PC-3 (cell line): ENCODE data around the gene PRPF38B. TPM values are rescaled to one million over a fixed set of nuclear protein-coding genes. Genes with fewer than 3 reads are reported as not detected.

Source experiments
- ATAC-seq: fragments of 200-7000 bp; cut with Tn5 transposase; 2 replicates; pipeline ENCODE4 v1.9.1; 2020; ENCODE audit warnings: mild to moderate bottlenecking, moderate library complexity
- BruUV-seq: library from RNA; stranded (reverse); fragments of 400-500 nt; replicated peaks from 2 replicates; lab custom pipeline; 2021; lab: Mats Ljungman, UMichigan
- CTCF ChIA-PET: fragments of 300-600 bp; sonication (Branson Sonifier 250); formaldehyde crosslinking; loops from one replicate; lab custom pipeline; 2022; ENCODE audit warnings: antibody characterized with exemption; lab: Charles Lee
- POLR2A ChIA-PET: fragments of 300-600 bp; sonication (Branson Sonifier 250); formaldehyde crosslinking; loops from one replicate; lab custom pipeline; 2022; ENCODE audit warnings: antibody characterized with exemption; ENCODE audit not compliant: unreplicated experiment; lab: Charles Lee
- DNase-seq: peaks from one replicate; pipeline ENCODE4 v3.0.0-alpha.2; 2015
- H2AFZ ChIP-seq: fragments of 300-600 bp; sonication (generic); 2 replicates; pipeline ENCODE4 v1.6.0; 2016; ENCODE audit warnings: antibody characterized with exemption, low read length
- H3F3A ChIP-seq: fragments of 300-600 bp; sonication (generic); one replicate; pipeline ENCODE4 v1.6.0; 2017; ENCODE audit warnings: antibody characterized with exemption, low read length, control low read depth, mild to moderate bottlenecking; ENCODE audit not compliant: unreplicated experiment
- H3K27ac ChIP-seq: fragments of 300-600 bp; sonication (generic); 2 replicates; pipeline ENCODE4 v1.5.1; 2016; ENCODE audit warnings: mild to moderate bottlenecking, low read length
- H3K27me3 ChIP-seq: fragments of 300-600 bp; sonication (generic); 2 replicates; pipeline ENCODE4 v1.6.1; 2016; ENCODE audit warnings: low read length, mixed read lengths
- H3K36me3 ChIP-seq: fragments of 300-600 bp; sonication (generic); 2 replicates; pipeline ENCODE4 v1.6.1; 2016; ENCODE audit warnings: low read depth, mixed run types, low read length, mixed read lengths
- H3K4me1 ChIP-seq: fragments of 300-600 bp; sonication (generic); 2 replicates; pipeline ENCODE4 v1.5.1; 2016; ENCODE audit warnings: low read length; ENCODE audit not compliant: insufficient read depth
- H3K4me2 ChIP-seq: fragments of 300-600 bp; sonication (generic); 2 replicates; pipeline ENCODE4 v1.6.0; 2016; ENCODE audit warnings: low read length
- H3K4me3 ChIP-seq: fragments of 300-600 bp; sonication (generic); 2 replicates; pipeline ENCODE4 v1.5.1; 2016; ENCODE audit warnings: mild to moderate bottlenecking, low read length, mixed read lengths
- H3K79me2 ChIP-seq: fragments of 300-600 bp; sonication (generic); 2 replicates; pipeline ENCODE4 v1.6.1; 2017; ENCODE audit warnings: low read length, mixed read lengths
- H3K9ac ChIP-seq: fragments of 300-600 bp; sonication (generic); 2 replicates; pipeline ENCODE4 v1.6.0; 2016; ENCODE audit warnings: mild to moderate bottlenecking, low read length
- H3K9me2 ChIP-seq: fragments of 300-600 bp; sonication (generic); replicated peaks from 2 replicates; pipeline ENCODE4 v1.6.1; 2016; ENCODE audit warnings: mixed run types, low read length, mixed read lengths
- H3K9me3 ChIP-seq: fragments of 300-600 bp; sonication (generic); 2 replicates; pipeline ENCODE4 v1.6.1; 2016; ENCODE audit warnings: low read length, mixed read lengths
- H4K20me1 ChIP-seq: fragments of 300-600 bp; sonication (generic); 2 replicates; pipeline ENCODE4 v1.6.1; 2016; ENCODE audit warnings: low read length, mixed read lengths
- EZH2 ChIP-seq: fragments of 300-600 bp; sonication (generic); IDR thresholded peaks from one replicate; pipeline ENCODE4 v1.6.1; 2017; ENCODE audit warnings: antibody characterized with exemption, mild to moderate bottlenecking, low read length; ENCODE audit not compliant: unreplicated experiment
- EZH2phosphoT487 ChIP-seq: fragments of 300-600 bp; sonication (generic); IDR thresholded peaks from 2 replicates; pipeline ENCODE4 v1.6.1; 2018; ENCODE audit warnings: mild to moderate bottlenecking, antibody characterized with exemption, low read length, borderline replicate concordance
- intact Hi-C: fragments of 100-400 bp; cut with micrococcal nuclease; formaldehyde crosslinking; loops from 2 replicates; pipeline ENCODE4 v1.9.0; 2023
- total RNA-seq: library from RNA; depleted of rRNA; stranded (reverse); fragments of >200 nt; gene quantifications from 2 replicates; pipeline ENCODE4 v1.2.3, GENCODE V29; 2014
- TF ChIP-seq, protein P1 (sequence below): fragments of 300-600 bp; sonication (generic); conservative IDR thresholded peaks from 2 replicates; pipeline ENCODE4 v1.5.1; 2017; ENCODE audit warnings: antibody characterized with exemption, low read depth, mild to moderate bottlenecking, low read length

PRPF38B gene
- total RNA-seq, 1 experiment from 2014 or later: 21.9 TPM

DNA sequence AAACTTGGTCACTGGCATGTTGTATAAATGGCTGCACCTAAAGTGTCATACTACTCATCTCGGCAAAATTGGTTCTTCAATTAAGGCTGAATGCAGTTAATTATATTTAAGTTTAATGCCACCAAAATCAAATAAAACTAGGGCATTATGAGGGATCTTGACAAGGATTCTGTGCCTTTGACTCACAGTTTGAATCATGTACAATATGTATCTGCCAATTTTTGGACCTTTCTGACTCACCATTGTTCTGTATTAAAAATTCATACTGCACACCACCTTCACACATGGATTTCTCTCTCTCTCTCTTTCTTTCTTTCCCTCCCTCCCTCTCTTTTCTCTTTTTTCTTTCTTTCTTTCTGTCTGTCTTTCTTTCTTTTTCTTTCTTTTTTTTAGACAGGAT is 40.3 kb downstream of the PRPF38B start:
- Histone ChIP-seq H3K9ac (no peak overlapping the region), H3K79me2 (no peaks in the 10 kb centered on the region), H3K27ac (no peak overlapping the region), H3K27me3 (no peaks in the 10 kb centered on the region), H3K9me2 (no peaks in the 10 kb centered on the region), H3K4me3 (no peak overlapping the region), H3K4me1 (no peaks in the 10 kb centered on the region), H3K4me2 (no peak overlapping the region), H2AFZ (no peak overlapping the region), H3K36me3 (no peaks in the 10 kb centered on the region), H4K20me1 (no peaks in the 10 kb centered on the region), H3K9me3 (no peaks in the 10 kb centered on the region), H3F3A (no peaks in the 10 kb centered on the region)
- intact Hi-C loops: no loop called here
- ATAC-seq (peak; percentile 79), DNase-seq (peak; percentile 61)
- BruUV-seq: no TSS peak
- TF ChIP-seq EZH2 (no peak), EZH2phosphoT487 (no peak)
- TF ChIP-seq, protein P1, sequence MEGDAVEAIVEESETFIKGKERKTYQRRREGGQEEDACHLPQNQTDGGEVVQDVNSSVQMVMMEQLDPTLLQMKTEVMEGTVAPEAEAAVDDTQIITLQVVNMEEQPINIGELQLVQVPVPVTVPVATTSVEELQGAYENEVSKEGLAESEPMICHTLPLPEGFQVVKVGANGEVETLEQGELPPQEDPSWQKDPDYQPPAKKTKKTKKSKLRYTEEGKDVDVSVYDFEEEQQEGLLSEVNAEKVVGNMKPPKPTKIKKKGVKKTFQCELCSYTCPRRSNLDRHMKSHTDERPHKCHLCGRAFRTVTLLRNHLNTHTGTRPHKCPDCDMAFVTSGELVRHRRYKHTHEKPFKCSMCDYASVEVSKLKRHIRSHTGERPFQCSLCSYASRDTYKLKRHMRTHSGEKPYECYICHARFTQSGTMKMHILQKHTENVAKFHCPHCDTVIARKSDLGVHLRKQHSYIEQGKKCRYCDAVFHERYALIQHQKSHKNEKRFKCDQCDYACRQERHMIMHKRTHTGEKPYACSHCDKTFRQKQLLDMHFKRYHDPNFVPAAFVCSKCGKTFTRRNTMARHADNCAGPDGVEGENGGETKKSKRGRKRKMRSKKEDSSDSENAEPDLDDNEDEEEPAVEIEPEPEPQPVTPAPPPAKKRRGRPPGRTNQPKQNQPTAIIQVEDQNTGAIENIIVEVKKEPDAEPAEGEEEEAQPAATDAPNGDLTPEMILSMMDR: no peak
- POLR2A ChIA-PET: no interaction called here
- CTCF ChIA-PET: no interaction called here

DNA sequence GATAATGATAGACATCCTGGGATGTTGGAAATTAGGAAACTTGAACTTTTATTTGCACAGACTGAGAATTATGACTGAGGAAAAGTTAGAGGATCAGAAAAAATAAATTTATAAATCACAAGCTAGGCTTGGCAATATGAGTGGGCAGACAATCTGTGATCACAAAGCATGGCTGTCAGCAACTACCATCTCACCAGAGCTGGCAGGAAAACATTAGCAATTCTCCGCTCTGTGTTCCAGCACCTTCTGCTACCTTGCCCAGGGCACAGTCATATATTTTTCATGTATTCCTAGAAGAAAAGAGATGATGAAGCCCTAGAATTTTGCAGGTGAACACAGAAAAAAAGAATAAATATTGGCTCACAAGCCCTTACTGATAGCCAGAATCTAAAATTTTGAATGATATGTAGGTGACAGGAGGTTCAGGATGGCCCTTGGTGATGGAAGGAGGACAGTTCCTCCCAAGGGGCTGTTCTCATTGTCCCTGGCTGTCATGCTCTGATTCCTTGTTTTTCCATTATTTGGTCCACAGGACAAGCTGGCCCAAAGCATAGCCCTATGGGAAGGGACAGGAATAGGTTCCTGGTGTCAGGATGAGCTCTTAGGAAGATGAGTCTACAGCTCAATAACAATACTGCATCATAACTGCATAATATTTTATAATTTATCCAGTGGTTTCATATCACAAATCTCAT is 42.2 kb downstream of the PRPF38B start:
- CTCF ChIA-PET: interaction anchor here (0.6 kb wide), 1 partner anchor 13 kb away, joined by 3 read pairs; no protein-coding TSS in a partner anchor
- POLR2A ChIA-PET: no interaction called here

DNA sequence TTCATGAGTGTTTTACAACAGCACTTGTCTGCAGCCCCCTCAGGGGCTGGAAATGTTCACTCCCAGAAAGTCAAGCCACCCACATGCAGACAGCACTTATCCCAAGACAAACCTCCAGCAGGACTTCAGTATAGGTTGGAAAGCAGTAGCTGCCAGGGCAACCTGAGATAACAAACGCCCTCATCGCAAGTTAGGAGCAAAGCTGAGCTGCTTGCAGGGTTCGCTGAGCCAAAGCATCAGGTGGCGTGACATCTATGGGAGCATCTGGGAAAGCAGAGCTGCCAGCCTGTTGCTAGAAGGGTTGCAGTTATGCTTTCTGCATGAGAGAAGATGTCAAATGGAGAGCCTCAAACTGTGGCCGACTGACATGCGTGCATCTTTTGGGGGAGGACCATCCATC is 50.1 kb downstream of the PRPF38B start:
- H3K36me3 ChIP-seq: no peaks in the 10 kb centered on the region
- no peaks in the 10 kb centered on the region for H3K9me2 ChIP-seq
- ATAC-seq (no peak), DNase-seq (no peak)
- H4K20me1 ChIP-seq: no peaks in the 10 kb centered on the region
- no peak overlapping the region for H2AFZ ChIP-seq
- H3K4me3 ChIP-seq: no peak overlapping the region
- H3K4me1 ChIP-seq: no peaks in the 10 kb centered on the region; the same call in 1 of the 2 replicates
- H3K9ac ChIP-seq: no peak overlapping the region
- H3F3A ChIP-seq: no peaks in the 10 kb centered on the region
- no peak overlapping the region for H3K27ac ChIP-seq
- BruUV-seq: no TSS peak
- TF ChIP-seq EZH2phosphoT487 (no peak), EZH2 (no peak)
- TF ChIP-seq, protein P1: no peak
- no peaks in the 10 kb centered on the region for H3K27me3 ChIP-seq
- no peaks in the 10 kb centered on the region for H3K9me3 ChIP-seq
- H3K79me2 ChIP-seq: no peaks in the 10 kb centered on the region; the same call in 1 of the 2 replicates
- CTCF ChIA-PET: no interaction called here
- POLR2A ChIA-PET: no interaction called here
- H3K4me2 ChIP-seq: no peak overlapping the region
- intact Hi-C loops: no loop called here

More for the DNA sequence above, 42.2 kb downstream of the PRPF38B start:
- H3K9ac ChIP-seq: no peak overlapping the region
- H3K4me1 ChIP-seq: no peaks in the 10 kb centered on the region
- H3K4me2 ChIP-seq: no peak overlapping the region
- H4K20me1 ChIP-seq: no peaks in the 10 kb centered on the region
- H2AFZ ChIP-seq: no peak overlapping the region
- H3K4me3 ChIP-seq: no peak overlapping the region
- ATAC-seq (no peak), DNase-seq (no peak)
- no TSS peak for BruUV-seq
- intact Hi-C loops: no loop called here
- no peaks in the 10 kb centered on the region for H3K9me3 ChIP-seq
- H3K9me2 ChIP-seq: no peaks in the 10 kb centered on the region
- no peaks in the 10 kb centered on the region for H3K27me3 ChIP-seq
- no peaks in the 10 kb centered on the region for H3K79me2 ChIP-seq
- H3K27ac ChIP-seq: no peak overlapping the region
- H3K36me3 ChIP-seq: no peaks in the 10 kb centered on the region
- no peaks in the 10 kb centered on the region for H3F3A ChIP-seq
- TF ChIP-seq, protein P1: no peak
- TF ChIP-seq EZH2 (no peak), EZH2phosphoT487 (no peak)
